ENCODE data around the gene ITGAD.

DNA sequence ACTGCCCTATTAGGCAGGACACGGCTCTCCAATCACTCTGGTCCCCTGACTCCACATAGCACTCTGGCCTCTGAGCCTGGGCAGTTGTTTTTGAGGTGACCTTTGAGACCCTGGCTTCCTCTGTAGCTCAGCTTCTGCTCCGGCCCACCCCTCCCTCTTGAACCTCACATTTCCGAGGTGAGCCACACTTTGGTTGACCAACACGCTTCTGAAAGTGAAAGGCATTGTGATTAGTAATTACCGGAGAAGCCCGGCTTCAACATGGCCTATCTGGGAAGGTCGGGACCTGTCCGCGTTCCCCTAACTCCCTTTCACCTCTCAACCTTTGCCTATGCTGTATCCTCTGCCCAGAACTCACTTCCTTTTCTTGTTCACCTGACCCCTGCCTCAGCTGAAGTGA lies 48.4 kb upstream of the ITGAD start:
- TF ChIP-seq, protein P1, sequence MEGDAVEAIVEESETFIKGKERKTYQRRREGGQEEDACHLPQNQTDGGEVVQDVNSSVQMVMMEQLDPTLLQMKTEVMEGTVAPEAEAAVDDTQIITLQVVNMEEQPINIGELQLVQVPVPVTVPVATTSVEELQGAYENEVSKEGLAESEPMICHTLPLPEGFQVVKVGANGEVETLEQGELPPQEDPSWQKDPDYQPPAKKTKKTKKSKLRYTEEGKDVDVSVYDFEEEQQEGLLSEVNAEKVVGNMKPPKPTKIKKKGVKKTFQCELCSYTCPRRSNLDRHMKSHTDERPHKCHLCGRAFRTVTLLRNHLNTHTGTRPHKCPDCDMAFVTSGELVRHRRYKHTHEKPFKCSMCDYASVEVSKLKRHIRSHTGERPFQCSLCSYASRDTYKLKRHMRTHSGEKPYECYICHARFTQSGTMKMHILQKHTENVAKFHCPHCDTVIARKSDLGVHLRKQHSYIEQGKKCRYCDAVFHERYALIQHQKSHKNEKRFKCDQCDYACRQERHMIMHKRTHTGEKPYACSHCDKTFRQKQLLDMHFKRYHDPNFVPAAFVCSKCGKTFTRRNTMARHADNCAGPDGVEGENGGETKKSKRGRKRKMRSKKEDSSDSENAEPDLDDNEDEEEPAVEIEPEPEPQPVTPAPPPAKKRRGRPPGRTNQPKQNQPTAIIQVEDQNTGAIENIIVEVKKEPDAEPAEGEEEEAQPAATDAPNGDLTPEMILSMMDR (IDR thresholded peaks at IDR 0.05; ENCODE audit: low read length), result no peak
- TF ChIP-seq EZH2 (optimal IDR thresholded peaks at IDR 0.05; ENCODE audit: low read depth, low read length), result no peak
